HepG2 (cell line): ENCODE measurements around the gene TUBA1C. TPM values are rescaled to one million over a fixed set of nuclear protein-coding genes. Genes with fewer than 3 reads are reported as not detected.

Experiments
- AGO1 ChIP-seq: fragments of 200-400 bp; formaldehyde crosslinking; IDR thresholded peaks from 2 replicates; pipeline ENCODE4 v1.6.1; 2017; ENCODE audit warnings: mild to moderate bottlenecking, low read depth, low read length, moderate library complexity; ENCODE audit not compliant: poor library complexity, severe bottlenecking
- EZH2 ChIP-seq: conservative IDR thresholded peaks from 2 replicates; pipeline ENCODE4 v1.6.1; 2012; ENCODE audit warnings: mild to moderate bottlenecking, low read depth, low read length, moderate library complexity
- TCF7L2 ChIP-seq: IDR thresholded peaks from 2 replicates; pipeline ENCODE4 v1.6.1; 2011; ENCODE audit warnings: mild to moderate bottlenecking, low read depth, low read length, moderate library complexity
- polyA plus RNA-seq, 8 experiments: library from polyadenylated mRNA; depleted of rRNA in 3 of 8; stranded (reverse) in 7 of 8; unstranded in 1 of 8; fragments of >200 nt; fragmentation: Illumina TruSeq in 4 of 8; extraction: Trizol in 4 of 8; gene quantifications; 2 replicates each; pipeline versions ENCODE4 v1.2.1 to v1.2.3, GENCODE V29; 2011 to 2016; ENCODE audit warnings: low read depth in 4 of 8, missing spikeins in 1 of 8, mixed read lengths in 1 of 8; ENCODE audit not compliant: insufficient read depth in 1 of 8
- total RNA-seq, 5 experiments: library from RNA; depleted of rRNA; stranded (reverse); fragments of >200 nt; fragmentation: Illumina TruSeq; extraction: Trizol; gene quantifications; 2 replicates each; pipeline ENCODE4 v1.2.3, GENCODE V29; 2016; ENCODE audit warnings: low read depth in 1 of 5
- TF ChIP-seq, protein P1 (sequence below): sonication (generic); formaldehyde crosslinking; IDR thresholded peaks from 2 replicates; pipeline ENCODE4 v1.5.0; 2020; ENCODE audit warnings: mild to moderate bottlenecking, missing genetic modification reagents, borderline replicate concordance
- TF ChIP-seq, protein P2 (sequence below): sonication (generic); formaldehyde crosslinking; conservative IDR thresholded peaks from 2 replicates; pipeline ENCODE4 v1.8.0; 2022; ENCODE audit warnings: low read depth, missing genetic modification reagents
- TF ChIP-seq, protein P3 (sequence below): sonication (generic); formaldehyde crosslinking; IDR thresholded peaks from 2 replicates; pipeline ENCODE4 v1.8.1; 2022; ENCODE audit warnings: mild to moderate bottlenecking, missing genetic modification reagents
- TF ChIP-seq, protein P4 (sequence below): sonication (generic); formaldehyde crosslinking; IDR thresholded peaks from 2 replicates; pipeline ENCODE4 v1.5.0; 2020; ENCODE audit warnings: mild to moderate bottlenecking, low read depth, missing genetic modification reagents, borderline replicate concordance

Gene TUBA1C
- total and polyA plus RNA-seq, 2 of the 13 experiments (the other 11 are each of a cell fraction or from before 2014, with no cell fraction given): 693 to 1,075 TPM

DNA sequence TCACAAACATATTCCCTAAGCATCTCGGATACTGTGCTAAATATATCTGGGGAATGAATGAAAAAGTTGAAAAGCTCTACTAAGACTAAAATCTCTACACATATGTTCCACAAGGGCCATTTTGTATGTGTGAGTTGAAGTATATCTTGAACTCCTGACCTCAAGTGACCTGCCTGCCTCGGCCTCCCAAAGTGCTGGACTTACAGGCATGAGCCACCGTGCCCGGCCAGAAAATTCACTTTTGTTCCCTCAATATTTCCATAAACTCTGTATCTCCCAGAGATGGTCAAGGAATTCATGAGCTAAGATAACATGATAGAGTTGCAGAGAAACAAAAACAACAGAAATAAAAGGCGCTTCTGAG, 1.5 kb upstream of the TUBA1C start (continued):
- TF ChIP-seq, protein P1, sequence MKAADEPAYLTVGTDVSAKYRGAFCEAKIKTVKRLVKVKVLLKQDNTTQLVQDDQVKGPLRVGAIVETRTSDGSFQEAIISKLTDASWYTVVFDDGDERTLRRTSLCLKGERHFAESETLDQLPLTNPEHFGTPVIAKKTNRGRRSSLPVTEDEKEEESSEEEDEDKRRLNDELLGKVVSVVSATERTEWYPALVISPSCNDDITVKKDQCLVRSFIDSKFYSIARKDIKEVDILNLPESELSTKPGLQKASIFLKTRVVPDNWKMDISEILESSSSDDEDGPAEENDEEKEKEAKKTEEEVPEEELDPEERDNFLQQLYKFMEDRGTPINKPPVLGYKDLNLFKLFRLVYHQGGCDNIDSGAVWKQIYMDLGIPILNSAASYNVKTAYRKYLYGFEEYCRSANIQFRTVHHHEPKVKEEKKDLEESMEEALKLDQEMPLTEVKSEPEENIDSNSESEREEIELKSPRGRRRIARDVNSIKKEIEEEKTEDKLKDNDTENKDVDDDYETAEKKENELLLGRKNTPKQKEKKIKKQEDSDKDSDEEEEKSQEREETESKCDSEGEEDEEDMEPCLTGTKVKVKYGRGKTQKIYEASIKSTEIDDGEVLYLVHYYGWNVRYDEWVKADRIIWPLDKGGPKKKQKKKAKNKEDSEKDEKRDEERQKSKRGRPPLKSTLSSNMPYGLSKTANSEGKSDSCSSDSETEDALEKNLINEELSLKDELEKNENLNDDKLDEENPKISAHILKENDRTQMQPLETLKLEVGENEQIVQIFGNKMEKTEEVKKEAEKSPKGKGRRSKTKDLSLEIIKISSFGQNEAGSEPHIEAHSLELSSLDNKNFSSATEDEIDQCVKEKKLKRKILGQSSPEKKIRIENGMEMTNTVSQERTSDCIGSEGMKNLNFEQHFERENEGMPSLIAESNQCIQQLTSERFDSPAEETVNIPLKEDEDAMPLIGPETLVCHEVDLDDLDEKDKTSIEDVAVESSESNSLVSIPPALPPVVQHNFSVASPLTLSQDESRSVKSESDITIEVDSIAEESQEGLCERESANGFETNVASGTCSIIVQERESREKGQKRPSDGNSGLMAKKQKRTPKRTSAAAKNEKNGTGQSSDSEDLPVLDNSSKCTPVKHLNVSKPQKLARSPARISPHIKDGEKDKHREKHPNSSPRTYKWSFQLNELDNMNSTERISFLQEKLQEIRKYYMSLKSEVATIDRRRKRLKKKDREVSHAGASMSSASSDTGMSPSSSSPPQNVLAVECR (CRISPR knock-in tag): no peak
- no peak for TF ChIP-seq AGO1
- TF ChIP-seq, protein P2, sequence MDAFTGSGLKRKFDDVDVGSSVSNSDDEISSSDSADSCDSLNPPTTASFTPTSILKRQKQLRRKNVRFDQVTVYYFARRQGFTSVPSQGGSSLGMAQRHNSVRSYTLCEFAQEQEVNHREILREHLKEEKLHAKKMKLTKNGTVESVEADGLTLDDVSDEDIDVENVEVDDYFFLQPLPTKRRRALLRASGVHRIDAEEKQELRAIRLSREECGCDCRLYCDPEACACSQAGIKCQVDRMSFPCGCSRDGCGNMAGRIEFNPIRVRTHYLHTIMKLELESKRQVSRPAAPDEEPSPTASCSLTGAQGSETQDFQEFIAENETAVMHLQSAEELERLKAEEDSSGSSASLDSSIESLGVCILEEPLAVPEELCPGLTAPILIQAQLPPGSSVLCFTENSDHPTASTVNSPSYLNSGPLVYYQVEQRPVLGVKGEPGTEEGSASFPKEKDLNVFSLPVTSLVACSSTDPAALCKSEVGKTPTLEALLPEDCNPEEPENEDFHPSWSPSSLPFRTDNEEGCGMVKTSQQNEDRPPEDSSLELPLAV (CRISPR knock-in tag): no peak
- TF ChIP-seq TCF7L2: no peak
- no peak for TF ChIP-seq EZH2
- TF ChIP-seq, protein P3, sequence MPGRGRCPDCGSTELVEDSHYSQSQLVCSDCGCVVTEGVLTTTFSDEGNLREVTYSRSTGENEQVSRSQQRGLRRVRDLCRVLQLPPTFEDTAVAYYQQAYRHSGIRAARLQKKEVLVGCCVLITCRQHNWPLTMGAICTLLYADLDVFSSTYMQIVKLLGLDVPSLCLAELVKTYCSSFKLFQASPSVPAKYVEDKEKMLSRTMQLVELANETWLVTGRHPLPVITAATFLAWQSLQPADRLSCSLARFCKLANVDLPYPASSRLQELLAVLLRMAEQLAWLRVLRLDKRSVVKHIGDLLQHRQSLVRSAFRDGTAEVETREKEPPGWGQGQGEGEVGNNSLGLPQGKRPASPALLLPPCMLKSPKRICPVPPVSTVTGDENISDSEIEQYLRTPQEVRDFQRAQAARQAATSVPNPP (CRISPR knock-in tag): no peak
- TF ChIP-seq, protein P4, sequence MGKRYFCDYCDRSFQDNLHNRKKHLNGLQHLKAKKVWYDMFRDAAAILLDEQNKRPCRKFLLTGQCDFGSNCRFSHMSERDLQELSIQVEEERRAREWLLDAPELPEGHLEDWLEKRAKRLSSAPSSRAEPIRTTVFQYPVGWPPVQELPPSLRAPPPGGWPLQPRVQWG (CRISPR knock-in tag): no peak
